Left ventricle myocardium inferior (tissue), 1 donor: ENCODE results near the gene SPAG6. TPM values are rescaled to one million over a fixed set of nuclear protein-coding genes. Genes with fewer than 3 reads are reported as not detected.

Experiments
- DNase-seq: peaks from one replicate; pipeline ENCODE4 v3.0.0-alpha.2; 2020
- H3K27ac ChIP-seq: fragments of 200-600 bp; replicated peaks from 2 replicates; pipeline ENCODE4 v1.8.0; 2021
- H3K27me3 ChIP-seq: fragments of 200-600 bp; 2 replicates; pipeline ENCODE4 v1.8.0; 2021; ENCODE audit warnings: low read depth
- H3K36me3 ChIP-seq: fragments of 200-600 bp; 2 replicates; pipeline ENCODE4 v1.8.0; 2021
- H3K4me1 ChIP-seq: fragments of 200-600 bp; 2 replicates; pipeline ENCODE4 v1.8.0; 2021
- H3K4me3 ChIP-seq: fragments of 200-600 bp; 2 replicates; pipeline ENCODE4 v1.8.0; 2021; ENCODE audit warnings: mild to moderate bottlenecking, moderate library complexity
- H3K9me3 ChIP-seq: fragments of 200-600 bp; replicated peaks from 2 replicates; pipeline ENCODE4 v1.8.0; 2021
- CTCF ChIP-seq: fragments of 200-600 bp; IDR thresholded peaks from 2 replicates; pipeline ENCODE4 v1.8.0; 2021; ENCODE audit warnings: antibody characterized with exemption, mild to moderate bottlenecking, borderline replicate concordance
- intact Hi-C: fragments of 100-400 bp; cut with micrococcal nuclease; formaldehyde crosslinking; loops from one replicate; pipeline ENCODE4 v1.11.0; 2022
- total RNA-seq: library from RNA; stranded (reverse); fragmentation: NEBNext Ultra II Directional; extraction: Animal tissue kit (Norgen Biotek cat#: 25700); gene quantifications from one replicate; pipeline ENCODE4 v1.2.1, GENCODE V29; 2021
- donor health status: DM: no; HTN: yes; CAD: no; lungs with severe emphysema.

Gene SPAG6
- total RNA-seq, 1 donor from 2014 or later, result not detected

DNA sequence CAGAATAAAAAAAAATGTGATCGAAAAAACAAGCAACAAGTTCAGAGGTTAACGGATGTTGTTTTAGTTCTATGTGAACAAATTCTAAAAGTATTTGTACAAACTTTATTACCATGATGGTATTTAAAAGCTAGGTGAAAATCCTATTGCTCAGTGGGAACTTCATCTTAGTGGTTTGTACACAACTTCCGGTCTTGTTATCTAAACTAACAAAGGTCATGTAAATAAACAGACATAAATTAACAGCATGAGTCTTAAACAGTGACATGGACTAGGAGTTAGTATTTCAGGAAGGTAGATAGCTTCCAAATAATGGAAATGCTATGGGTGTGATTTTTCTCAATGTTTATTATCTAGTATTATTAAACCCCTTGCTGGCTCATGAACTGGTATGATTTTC is 83.8 kb downstream of the SPAG6 start:
- Histone ChIP-seq H3K9me3 (no peaks in the 10 kb centered on the region), H3K4me1 (peaks cover 10% of the 10 kb centered on the region), H3K36me3 (no peaks in the 10 kb centered on the region), H3K27me3 (peaks cover 12% of the 10 kb centered on the region), H3K4me3 (no peak overlapping the region), H3K27ac (no peak overlapping the region)
- intact Hi-C loops, result no loop called here
- no peak for TF ChIP-seq CTCF
- DNase-seq, result no peak

DNA sequence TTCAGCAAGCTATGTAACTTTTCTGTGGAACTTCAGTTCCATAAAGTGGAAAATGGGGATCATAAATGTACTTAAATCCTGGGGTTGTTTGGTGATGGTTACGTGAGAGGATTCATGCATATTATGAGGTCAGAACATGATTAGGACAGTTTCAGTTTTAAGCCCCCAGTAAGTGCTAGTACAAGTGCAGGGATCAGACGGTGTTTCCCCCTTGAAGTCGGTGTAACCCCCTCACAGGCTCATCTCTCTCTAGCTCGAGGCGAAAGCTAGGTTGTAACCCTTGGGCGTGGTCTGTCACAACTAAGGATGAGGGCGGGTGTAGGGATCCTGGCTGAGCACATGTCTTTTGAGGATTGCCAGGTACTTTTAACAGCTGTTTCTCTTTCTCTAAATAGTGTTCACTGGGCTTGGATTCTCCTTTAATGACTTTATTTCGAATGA is 84.7 kb downstream of the SPAG6 start:
- Histone ChIP-seq H3K4me3 (no peak overlapping the region), H3K36me3 (no peaks in the 10 kb centered on the region), H3K27ac (no peak overlapping the region), H3K4me1 (peaks cover 10% of the 10 kb centered on the region), H3K9me3 (no peaks in the 10 kb centered on the region), H3K27me3 (peaks cover 12% of the 10 kb centered on the region)
- no peak for TF ChIP-seq CTCF
- intact Hi-C loops, result loop anchor here (10.0 kb wide), 1 partner anchor 125 kb away; no protein-coding TSS in a partner anchor
- no peak for DNase-seq

DNA sequence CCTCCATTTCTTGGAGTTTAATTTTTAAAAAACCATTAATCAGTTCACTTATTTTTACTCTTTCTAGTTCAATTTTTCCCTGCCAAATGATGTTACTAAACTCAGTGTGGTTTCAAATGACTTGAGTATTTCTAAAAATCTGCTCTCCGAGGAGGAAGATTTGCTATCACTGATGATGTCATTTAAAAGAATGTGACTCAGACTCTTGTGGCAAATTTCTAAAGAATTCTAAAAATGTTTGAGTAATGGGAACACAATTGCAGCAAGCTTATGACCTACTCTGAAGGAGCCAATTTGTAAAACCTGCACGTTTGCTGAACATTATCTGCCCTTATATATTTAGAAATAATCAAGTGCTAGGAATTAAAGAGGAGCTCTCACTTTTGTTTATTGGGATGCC is 88.6 kb downstream of the SPAG6 start:
- intact Hi-C loops, result loop anchor here (10.0 kb wide), 1 partner anchor 121 kb away; no protein-coding TSS in a partner anchor
- no peak for TF ChIP-seq CTCF
- H3K4me3 ChIP-seq, result no peak overlapping the region
- peaks cover 27% of the 10 kb centered on the region for H3K4me1 ChIP-seq
- no peaks in the 10 kb centered on the region for H3K9me3 ChIP-seq
- H3K27ac ChIP-seq, result no peak overlapping the region
- peaks cover 12% of the 10 kb centered on the region for H3K27me3 ChIP-seq
- no peak for DNase-seq
- H3K36me3 ChIP-seq, result no peaks in the 10 kb centered on the region

DNA sequence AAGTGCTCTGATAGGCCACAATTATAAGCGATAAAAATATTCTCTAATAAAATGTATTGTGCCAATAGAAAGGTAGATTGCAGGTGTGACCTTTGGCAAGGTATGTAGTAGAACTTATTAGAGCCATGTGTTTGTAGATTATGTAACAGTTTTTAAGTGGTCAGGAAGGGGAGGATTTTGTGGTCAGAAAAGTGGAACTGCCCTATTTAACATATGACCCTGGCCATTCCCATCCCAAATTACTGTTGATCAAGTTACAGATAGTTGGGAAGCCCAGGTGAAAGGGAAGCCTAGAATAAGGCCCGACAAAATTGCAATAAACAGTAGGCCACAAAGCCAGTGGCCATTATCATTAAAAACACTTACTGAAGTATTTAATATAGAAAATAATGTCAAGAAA is 89.2 kb downstream of the SPAG6 start:
- DNase-seq, result no peak
- TF ChIP-seq CTCF, result no peak
- no peak overlapping the region for H3K4me3 ChIP-seq
- peaks cover 33% of the 10 kb centered on the region for H3K4me1 ChIP-seq
- H3K27me3 ChIP-seq, result peaks cover 12% of the 10 kb centered on the region
- intact Hi-C loops, result loop anchor here (10.0 kb wide), 1 partner anchor 120 kb away; no protein-coding TSS in a partner anchor
- no peak overlapping the region for H3K27ac ChIP-seq
- H3K36me3 ChIP-seq, result no peaks in the 10 kb centered on the region
- H3K9me3 ChIP-seq, result no peaks in the 10 kb centered on the region

DNA sequence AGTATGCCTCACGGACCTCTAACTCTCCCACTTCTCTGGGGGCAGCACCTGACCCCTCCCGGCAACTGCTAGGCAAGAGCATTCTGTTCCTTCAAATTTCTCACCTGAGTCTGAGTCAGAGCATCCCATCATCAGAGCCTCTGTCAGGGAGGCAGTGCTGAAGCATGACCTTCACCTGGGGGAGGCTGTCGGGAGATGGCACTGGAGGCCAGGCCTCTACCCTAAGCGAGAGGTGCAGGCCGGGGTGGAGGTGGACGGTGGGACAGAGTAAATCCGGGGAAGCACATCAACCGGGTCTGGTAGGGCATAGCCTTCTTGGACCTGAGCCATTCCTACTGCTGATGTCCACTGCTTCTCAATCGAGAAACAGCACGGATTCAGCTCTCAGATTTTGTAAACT is 90.4 kb downstream of the SPAG6 start:
- Histone ChIP-seq H3K4me3 (no peak overlapping the region), H3K27me3 (peaks cover 5% of the 10 kb centered on the region), H3K36me3 (no peaks in the 10 kb centered on the region), H3K27ac (no peak overlapping the region), H3K9me3 (no peaks in the 10 kb centered on the region), H3K4me1 (peaks cover 33% of the 10 kb centered on the region)
- intact Hi-C loops, result loop anchor here (10.0 kb wide), 1 partner anchor 119 kb away; no protein-coding TSS in a partner anchor
- no peak for DNase-seq
- TF ChIP-seq CTCF, result no peak
